HL-60/S4 (cell line): ENCODE results near the gene GNG12.

Source experiments
- in situ Hi-C: fragments of 300-500 bp; cut with MboI; formaldehyde crosslinking; loops from 2 replicates; pipeline ENCODE4 v1.14.3; 2022; ENCODE audit warnings: low sequenced_read_pairs

Gene GNG12

DNA sequence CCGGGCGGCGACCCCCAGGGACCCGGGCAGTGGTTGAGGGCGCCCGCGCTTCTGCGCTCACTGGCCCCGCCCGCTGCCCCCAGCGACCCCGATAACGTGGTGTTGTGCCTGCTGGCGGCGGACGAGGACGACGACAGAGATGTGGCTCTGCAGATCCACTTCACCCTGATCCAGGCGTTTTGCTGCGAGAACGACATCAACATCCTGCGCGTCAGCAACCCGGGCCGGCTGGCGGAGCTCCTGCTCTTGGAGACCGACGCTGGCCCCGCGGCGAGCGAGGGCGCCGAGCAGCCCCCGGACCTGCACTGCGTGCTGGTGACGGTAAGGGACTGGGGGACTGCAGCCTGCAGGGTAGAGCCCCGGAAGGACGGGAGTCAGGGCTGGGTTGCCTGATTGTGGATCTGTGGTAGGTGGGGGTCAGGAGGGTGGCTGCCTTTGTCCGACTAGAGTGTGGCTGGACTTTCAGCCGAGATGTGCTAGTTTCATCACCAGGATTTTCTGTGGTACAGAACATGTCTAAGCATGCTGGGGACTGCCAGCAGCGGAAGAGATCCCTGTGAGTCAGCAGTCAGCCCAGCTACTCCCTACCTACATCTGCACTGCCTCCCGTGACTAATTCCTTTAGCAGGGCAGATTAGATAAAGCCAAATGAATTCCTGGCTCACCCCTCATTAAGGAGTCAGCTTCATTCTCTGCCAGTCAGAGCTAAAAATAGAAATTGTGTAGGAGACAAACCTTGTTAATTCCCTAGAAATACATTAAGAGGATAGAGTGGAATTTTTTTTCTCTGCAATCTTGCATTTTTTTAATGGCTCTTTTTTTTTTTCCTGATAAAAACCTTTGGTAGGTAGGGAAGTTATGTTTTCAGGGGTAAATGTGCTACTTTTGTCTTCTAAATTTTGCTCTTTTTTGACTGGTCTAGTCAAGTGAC lies 146.7 kb downstream of the GNG12 start:
- in situ Hi-C loops, result no loop called here

DNA sequence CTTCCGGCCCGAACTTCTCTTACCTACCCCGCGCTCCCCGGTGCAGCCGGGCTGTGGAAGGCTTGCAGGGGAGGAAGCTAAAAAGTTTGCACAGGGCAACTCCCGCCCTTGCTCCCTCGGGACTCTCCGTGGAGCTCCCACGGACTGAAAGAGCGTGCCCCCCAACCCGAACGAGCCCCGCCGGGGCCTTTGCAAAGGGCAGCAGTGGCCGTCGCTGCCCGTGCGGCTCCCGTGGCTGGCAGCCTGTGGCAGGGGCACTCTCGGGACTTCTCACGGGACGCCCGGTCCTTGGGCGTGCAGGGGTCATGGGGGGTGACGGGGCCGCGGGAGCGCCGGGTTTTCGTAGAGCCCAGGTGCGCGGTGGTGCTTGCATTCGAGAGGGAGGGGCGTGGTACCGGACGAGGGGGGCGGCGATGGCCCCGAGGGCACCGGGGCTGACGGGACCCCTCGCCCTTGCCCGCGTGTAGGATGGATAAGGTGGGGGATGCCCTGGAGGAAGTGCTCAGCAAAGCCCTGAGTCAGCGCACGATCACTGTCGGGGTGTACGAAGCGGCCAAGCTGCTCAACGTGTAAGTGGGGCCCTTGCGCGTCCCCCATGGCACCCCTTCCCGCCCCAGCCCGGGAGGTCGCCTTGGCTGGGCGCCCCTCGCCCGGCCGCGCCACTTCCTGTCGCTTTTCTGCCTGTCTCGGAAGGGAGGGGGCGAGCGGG lies 147.6 kb downstream of the GNG12 start:
- in situ Hi-C loops, result no loop called here

GRCh38 chr1:67685067-67685557 lies 148.2 kb downstream of the GNG12 start, which contains the start of gene GADD45A:
TSS of gene GADD45A (plus strand) at chr1:67685201. CDS start at chr1:67685495, 294 bp downstream.
- in situ Hi-C loops, result no loop called here

DNA sequence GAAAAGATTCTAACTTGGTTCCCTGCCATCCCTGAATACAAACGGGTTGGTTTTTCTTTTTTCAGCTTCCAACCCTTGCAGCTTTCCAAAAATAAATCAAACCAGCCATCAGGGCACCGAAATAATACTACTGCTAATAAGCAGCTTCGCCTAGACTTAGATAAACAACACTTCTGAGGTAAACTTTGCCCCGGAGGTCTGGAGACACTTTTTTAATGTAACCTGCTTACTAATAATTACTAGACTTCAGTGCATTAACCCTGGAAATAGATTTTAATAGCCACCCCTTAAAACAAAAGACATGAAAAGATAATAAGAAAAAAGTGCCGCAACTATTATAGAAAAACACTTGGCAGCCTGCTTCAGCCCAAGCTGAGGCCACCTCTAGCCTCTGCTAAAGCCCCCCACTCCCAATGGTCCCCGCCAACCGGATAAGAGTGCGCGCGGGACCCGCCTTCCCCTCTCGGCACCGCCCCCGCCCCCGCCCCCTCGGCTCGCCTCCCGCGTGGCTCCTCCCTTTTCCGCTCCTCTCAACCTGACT lies 148.7 kb downstream of the GNG12 start:
- in situ Hi-C loops, result no loop called here

- in situ Hi-C loops, result no loop called here
These were observed 149.3 kb downstream of the GNG12 start for GRCh38 chr1:67683766-67684525.

DNA sequence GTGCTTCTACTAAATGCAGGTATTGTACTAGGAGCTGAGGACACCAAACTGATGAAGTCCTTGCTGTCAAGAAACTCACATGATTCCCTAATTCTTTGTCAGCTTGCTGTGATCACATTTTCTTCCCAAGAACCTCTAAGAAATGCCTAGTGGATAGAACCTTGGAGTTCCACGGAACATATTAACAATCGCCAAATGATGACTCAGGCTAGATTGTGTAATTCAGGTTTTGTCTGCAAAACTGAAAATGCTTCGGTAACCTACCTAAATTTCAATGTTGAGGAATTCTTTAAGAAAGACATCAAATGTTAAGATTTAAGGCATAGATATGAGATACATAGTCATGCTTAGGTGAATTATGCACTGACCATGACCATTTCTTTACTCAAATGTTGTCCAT lies 150.0 kb downstream of the GNG12 start:
- in situ Hi-C loops, result no loop called here

DNA sequence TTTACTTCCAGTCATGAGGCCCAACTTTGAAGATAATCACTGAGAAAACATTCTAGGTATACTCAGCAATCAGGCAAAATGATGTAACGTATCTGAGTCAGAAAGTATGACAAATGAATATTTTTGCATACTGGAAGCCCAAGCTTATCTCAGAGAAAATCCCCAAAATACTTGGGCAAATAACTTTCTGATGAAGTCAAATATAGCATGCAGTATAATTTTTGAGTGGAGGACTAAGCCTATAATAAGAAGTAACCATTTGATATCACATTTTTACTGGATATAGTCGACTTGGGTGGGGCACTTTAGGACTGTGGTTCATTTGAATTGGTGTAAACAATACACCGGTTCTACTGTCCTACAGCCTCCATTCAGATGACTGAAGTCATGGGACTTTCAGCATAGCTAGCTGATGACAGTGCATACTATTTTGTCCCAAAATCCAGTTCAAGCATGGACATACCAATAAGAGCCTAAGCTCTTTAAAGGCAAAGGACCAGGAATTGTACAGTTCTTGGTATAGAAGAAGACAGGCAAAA lies 150.5 kb downstream of the GNG12 start:
- in situ Hi-C loops, result no loop called here

GRCh38 chr1:67680486-67680885 lies 152.8 kb downstream of the GNG12 start:
- in situ Hi-C loops, result no loop called here

- in situ Hi-C loops, result loop anchor here (10.0 kb wide), 1 partner anchor 125 kb away; no protein-coding TSS in a partner anchor
These were observed 153.6 kb downstream of the GNG12 start for GRCh38 chr1:67679691-67680090.

- in situ Hi-C loops, result loop anchor here (10.0 kb wide), 1 partner anchor 123 kb away; no protein-coding TSS in a partner anchor
These were observed 155.3 kb downstream of the GNG12 start for GRCh38 chr1:67677930-67678329.

DNA sequence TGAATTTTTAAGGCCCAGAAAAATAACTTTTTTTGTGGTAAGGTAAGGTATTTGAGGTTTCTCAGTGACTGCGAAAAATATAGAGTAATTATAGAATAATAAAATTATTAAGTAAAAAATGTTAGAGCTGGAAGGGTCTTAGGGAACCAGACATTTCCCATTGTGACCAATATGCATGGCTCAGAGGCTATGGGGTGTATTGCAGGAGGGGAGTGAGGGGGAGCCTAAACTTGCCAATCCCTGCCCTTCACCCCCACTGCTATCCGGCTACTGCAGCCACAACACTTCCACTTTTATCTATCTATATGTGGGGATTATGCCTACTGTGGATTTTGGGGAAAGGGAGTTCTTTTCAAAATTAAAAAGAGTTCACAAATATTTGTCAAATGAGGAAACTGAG lies 155.9 kb downstream of the GNG12 start:
- in situ Hi-C loops, result loop anchor here (10.0 kb wide), 1 partner anchor 123 kb away; no protein-coding TSS in a partner anchor

- in situ Hi-C loops, result loop anchor here (10.0 kb wide), 1 partner anchor 122 kb away; no protein-coding TSS in a partner anchor
These were observed 156.3 kb downstream of the GNG12 start for GRCh38 chr1:67676946-67677345.

GRCh38 chr1:67676287-67676686 lies 157.0 kb downstream of the GNG12 start:
- in situ Hi-C loops, result loop anchor here (10.0 kb wide), 1 partner anchor 121 kb away; no protein-coding TSS in a partner anchor

GRCh38 chr1:67675800-67676199 lies 157.5 kb downstream of the GNG12 start:
- in situ Hi-C loops, result loop anchor here (10.0 kb wide), 1 partner anchor 121 kb away; no protein-coding TSS in a partner anchor

- in situ Hi-C loops, result loop anchor here (10.0 kb wide), 1 partner anchor 120 kb away; no protein-coding TSS in a partner anchor
These were observed 158.8 kb downstream of the GNG12 start for GRCh38 chr1:67674260-67675011.

DNA sequence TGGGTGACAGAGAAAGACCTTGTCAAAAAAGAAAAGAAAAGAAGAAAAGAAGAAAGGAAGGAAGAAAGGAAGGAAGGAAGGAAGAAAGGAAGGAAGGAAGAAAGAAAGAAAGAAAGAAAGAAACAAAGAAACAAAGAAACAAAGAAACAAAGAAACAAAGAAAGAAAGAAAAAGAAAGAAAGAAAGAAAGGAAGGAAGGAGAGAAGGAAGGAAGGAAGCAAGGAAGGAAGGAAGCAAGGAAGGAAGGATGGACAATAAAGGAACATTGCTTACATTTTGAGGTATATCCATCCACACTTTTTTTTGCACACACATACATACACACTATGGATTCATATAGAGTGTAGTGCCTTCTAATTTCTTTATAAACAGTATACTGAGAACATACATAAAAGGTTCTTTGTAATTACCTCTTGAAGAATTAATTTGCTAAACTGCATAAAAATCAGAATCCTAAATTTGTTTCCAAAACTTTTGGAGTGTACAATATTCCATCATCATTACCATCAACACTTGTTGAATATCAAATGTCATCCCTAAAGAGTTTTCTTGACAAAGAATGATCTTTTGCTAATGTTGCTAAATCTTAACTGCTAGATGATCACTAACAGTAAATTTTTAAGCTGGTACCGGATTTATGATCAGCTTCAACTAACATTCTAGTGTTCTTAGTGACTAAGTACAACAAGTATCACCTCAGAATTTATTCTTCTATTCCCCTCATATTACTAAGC lies 159.6 kb downstream of the GNG12 start:
- in situ Hi-C loops, result loop anchor here (10.0 kb wide), 1 partner anchor 119 kb away; no protein-coding TSS in a partner anchor

GRCh38 chr1:67672260-67672803 lies 160.9 kb downstream of the GNG12 start:
- in situ Hi-C loops, result loop anchor here (10.0 kb wide), 1 partner anchor 118 kb away; no protein-coding TSS in a partner anchor

GRCh38 chr1:67668660-67669059 lies 164.6 kb downstream of the GNG12 start:
- in situ Hi-C loops, result no loop called here
